ENCODE results near the gene ZNF816.
"Not testable (repeated sequence)": the region's sequence is repeated elsewhere in the genome, so short reads cannot be mapped to it uniquely, and the experiment has no call there.

The ZNF816 gene

DNA sequence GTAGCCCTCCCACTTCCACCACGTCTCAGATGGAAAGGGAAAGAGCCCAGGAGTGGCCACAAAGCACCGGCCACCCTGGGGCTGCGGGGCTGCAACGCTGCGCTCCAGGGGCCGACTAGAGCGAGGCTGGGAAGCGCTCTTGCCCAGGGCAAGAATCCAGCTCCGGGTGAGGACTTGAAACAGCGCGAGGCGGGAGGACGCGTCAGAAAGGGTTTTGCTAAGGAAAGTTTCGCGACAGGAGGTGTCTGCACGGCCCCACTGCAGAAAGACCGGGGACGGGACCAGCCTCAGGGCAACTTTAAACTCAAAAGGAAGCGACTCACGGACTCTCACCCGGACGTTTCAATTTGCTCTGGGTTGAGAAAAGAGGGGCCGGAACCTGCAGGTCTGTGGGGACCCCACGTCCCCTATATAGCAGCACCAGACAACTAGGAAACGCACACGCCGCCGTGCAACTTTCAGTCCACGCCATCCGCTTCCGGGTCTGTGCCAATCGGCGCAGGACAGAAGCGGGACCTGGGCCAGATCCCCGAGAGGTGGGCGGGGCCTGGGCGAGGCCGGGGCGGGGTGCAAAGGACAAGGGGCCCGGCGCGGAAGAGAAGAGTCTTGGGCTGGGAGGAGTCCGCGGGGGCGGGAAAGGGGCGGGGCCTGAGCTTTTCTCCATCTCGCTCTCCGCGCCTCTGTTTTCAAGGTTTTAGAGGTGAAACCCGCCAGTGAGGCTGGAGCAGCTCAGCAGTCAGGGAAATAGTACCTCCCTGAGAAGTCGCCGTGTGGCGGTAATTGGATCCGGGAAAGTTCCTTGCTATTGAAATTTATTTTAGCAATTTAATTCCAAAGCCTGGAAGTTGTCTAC is at the start of gene ZNF816:
Gene ZNF816 (minus strand): TSS at position 488 of the 853 bp plus-strand sequence. CDS start 6,792 bp downstream, outside the sequence.
- peak; percentile 82 to 85 for DNase-seq (ENCODE audit: low read depth in 2 of 2)

GRCh38 chr19:53012006-53012405 is 49.3 kb upstream of the ZNF816 start:
- DNase-seq (ENCODE audit: low read depth in 2 of 2) = no peak

GRCh38 chr19:53010494-53010893 is 47.8 kb upstream of the ZNF816 start:
- DNase-seq (ENCODE audit: low read depth in 2 of 2) = no peak

- no peak for DNase-seq (ENCODE audit: low read depth in 2 of 2)
These were observed 45.5 kb upstream of the ZNF816 start for GRCh38 chr19:53008061-53008778.

DNA sequence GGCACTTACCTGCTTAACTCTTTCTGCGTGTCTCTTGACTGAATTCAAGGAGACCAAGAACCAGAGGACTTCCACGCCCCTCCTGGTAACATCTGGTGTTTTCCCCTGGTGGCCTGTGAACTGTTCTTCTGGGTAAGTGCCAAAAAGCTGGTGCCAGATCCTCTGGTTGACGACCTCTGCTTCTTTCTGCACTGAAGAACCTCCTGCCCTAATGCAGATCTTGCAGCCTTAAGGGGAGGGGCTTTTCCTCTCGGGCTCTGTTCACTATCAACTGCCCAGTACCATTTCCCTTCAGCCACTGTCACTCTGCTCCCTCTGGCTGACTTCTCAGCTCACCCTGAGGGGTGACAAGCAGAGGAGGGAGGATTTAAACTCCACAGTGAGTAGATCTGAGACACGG is 44.9 kb upstream of the ZNF816 start:
- DNase-seq (ENCODE audit: low read depth in 2 of 2) = no peak

DNA sequence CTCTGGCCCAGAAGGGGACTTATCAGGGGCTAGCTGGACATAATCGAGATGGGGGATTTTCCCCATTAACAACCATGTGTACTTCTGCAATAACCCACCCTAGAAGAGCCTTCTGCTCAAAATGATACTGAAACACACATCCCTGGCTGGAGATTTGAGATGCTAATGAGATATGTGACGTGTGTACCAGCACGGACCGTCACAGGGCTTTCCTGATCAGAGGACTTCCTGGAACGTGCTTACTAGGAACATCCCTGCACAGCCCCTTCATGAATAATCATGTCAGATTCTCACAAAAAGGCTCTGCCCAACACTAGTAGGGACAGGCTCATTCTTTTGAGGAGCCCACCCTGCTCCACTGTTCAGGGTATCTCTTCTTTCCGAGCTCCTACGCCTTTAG is 44.5 kb upstream of the ZNF816 start:
- DNase-seq (ENCODE audit: low read depth in 2 of 2) = no peak

- no peak for DNase-seq (ENCODE audit: low read depth in 2 of 2)
These were observed 41.6 kb upstream of the ZNF816 start for GRCh38 chr19:53004242-53004641.

DNA sequence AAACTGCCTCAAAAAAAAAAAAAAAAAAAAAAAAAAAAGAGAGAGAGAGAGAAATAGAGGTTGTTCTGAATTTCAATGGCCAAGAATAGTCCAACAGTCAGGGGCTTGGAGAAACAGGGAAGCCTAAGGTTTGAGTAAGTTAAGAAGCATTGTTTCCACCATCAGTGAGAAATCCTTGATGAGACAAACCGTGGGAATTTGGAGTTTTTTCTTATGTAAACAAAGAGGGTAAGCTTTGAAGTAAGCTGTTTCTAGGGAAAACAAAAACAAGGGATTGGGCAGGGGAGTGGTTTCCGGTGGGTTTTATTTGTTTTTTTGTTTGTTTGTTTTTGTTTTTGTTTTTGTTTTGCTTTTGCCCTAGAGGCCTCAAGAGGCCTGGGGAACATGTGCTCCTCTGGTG is 39.8 kb upstream of the ZNF816 start:
- no peak for DNase-seq (ENCODE audit: low read depth in 2 of 2)

GRCh38 chr19:52997975-52998374 is 35.3 kb upstream of the ZNF816 start:
- DNase-seq (ENCODE audit: low read depth in 2 of 2) = no peak

DNA sequence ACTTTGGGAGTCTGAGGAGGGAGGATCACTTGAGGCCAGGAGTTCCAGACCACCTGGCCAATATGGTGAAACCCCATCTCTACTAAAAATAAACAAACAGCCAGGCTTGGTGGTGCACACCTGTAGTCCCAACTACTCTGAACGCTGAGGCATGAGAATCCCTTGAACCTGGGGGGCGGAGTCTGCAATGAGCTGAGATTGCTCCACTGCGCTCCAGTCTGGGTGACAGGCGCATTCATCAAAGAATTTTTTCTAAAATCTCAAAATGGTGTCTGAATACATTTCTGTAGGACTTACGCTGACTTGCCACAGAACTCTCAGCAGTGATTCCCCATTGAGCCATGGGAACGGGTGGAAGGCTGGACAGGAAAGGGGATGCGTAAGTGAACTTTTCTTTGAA is 33.0 kb upstream of the ZNF816 start:
- DNase-seq (ENCODE audit: low read depth in 2 of 2) = no peak

DNA sequence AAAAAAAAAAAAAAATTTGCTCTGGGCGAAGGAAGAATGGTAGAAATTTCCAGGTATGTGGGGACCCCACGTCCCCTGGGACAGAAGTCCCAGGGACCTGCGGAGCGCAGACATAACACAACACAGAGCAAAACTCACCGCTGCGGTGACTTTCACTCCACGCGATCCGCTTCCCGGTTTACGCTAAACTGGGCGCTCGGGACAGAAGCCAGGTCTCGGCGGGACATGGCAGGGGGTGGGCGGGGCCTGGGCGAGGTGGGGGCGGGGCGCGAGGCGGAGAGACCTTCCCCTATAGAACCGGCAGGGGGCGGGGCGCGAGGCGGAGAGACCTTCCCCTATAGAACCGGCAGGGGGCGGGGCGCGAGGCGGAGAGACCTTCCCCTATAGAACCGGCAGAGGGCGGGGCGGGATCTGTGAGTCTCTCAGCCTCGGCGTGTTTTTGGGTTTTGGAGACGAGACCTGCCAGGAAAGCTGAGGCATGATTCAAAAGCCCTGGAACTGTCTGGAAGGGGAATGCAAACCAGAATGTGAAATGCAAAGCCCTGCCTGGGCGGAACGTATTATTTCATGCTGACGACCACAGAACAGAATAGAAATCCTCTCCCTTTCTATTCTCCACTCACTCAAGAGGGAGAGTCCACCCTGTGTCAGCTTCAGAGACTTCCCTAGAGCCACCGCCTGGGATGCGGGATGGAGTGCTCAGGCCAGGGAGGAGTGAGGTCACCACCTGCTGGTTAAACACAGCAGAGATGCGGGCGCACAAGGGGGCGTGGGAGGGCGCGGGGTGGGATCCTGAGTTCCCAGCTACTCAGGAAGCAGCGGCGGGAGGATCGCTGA is 30.9 kb upstream of the ZNF816 start:
- DNase-seq (ENCODE audit: low read depth in 2 of 2) = peak; percentile 46 to 61

- no peak for DNase-seq (ENCODE audit: low read depth in 2 of 2)
These were observed 29.7 kb upstream of the ZNF816 start for GRCh38 chr19:52992109-52993004.

- no peak for DNase-seq (ENCODE audit: low read depth in 2 of 2)
These were observed 28.8 kb upstream of the ZNF816 start for GRCh38 chr19:52991484-52991883.

DNA sequence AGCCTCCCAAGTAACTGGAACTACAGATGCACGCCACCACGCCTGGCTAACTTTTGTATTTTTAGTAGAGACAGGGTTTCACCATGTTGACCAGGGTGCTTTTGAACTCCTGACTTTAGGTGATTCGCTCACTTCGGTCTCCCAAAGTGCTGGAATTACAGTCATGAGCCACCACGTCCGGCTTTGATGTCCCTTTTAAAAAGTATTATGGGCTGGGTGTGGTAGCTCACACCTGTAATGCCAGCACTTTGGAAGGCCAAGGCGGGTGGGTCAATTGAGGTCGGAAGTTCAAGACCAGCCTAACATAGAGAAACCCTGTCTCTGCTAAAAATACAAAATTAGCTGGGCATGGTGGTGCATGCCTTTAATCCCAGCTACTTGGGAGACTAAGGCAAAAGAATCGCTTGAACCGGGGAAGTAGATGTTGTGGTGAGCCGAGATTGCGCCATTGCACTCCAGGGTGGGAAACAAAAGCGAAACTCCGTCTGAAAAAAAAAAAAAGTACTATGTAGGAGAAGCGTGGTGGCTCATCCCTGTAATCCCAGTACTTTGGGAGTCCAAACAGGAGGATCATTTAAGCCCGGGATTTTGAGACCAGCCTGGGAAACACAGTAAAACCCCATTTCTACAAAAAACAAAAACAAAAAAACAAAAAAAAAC is 28.2 kb upstream of the ZNF816 start:
- DNase-seq (ENCODE audit: low read depth in 2 of 2) = no peak

GRCh38 chr19:52988506-52988905 is 25.8 kb upstream of the ZNF816 start:
- no peak for DNase-seq (ENCODE audit: low read depth in 2 of 2)

DNA sequence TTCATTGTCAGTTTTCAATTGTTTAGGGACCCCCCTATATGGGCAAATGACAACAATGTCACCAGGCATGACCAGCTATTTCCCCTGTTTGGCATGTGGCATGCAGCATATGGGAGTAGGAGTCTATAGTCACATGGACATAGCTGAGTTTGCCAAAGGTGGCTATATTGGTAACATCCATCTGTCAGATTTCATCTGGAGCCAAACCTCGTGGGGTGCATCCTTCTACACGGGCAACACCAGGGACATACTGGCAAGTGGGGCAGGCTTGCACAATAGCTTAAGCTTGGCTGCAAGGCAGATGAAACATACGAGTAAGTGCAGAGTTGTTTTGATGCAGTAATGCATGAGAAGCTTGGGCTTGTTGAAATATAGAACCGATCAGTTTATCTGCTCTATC is 24.5 kb upstream of the ZNF816 start:
- DNase-seq (ENCODE audit: low read depth in 2 of 2) = no peak

DNA sequence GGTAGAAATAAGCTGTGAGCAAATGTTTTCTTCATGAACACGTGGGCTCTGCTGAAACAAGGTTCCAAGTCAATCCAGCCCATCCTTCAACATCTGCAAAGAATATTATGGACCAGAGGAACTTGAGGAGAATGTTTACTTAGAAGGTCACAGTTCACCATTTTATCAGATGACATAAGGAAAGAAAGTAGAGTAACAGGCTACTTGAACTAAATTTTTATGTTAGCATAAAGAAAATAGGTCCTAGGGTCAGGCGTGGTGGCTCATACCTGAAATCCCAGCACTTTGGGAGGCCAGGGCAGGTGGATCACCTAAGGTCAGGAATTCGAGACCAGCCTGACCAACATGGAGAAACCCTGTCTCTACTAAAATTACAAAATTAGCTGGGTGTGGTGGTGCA is 20.5 kb upstream of the ZNF816 start:
- DNase-seq (ENCODE audit: low read depth in 2 of 2) = not testable (repeated sequence)

DNA sequence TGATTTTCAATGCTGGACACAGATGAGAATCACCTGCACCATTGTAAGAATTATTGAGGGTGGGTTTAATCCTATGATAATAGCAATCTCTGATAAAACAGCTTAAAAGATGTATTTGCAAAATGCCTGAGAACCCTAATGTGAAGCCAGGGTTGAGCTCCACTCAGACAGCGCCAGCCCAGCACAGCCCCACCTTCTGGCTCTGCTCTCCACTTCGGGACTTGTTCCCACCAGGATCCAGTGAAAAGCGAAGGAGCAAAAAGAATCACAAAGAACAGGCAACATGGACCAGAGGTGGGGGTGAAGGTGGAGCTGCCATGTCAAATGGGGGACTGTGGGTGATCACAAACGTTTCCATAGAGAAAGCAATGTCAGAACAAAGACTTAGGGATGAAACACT is 18.6 kb upstream of the ZNF816 start:
- no peak for DNase-seq (ENCODE audit: low read depth in 2 of 2)

GRCh38 chr19:52967772-52968171 is 5.1 kb upstream of the ZNF816 start:
- DNase-seq (ENCODE audit: low read depth in 2 of 2) = no peak

- DNase-seq (ENCODE audit: low read depth in 2 of 2) = no peak
These were observed 552 bp upstream of the ZNF816 start for GRCh38 chr19:52963247-52963618.

- no peak for DNase-seq (ENCODE audit: low read depth in 2 of 2)
These were observed 700 bp downstream of the ZNF816 start for GRCh38 chr19:52961981-52962380.

Data from fibroblast of skin of left quadriceps (primary cell).